SK-N-SH (cell line): ENCODE measurements around the gene CD274. TPM values are rescaled to one million over a fixed set of nuclear protein-coding genes. Genes with fewer than 3 reads are reported as not detected.

Source experiments
- CTCF ChIA-PET: fragments of 300-600, 350-600 bp; formaldehyde crosslinking; extraction: SDS; loops from one replicate; lab custom pipeline; 2021; lab: Yijun Ruan, JAX
- POLR2A ChIA-PET: fragments of 350-600 bp; sonication (Branson Sonifier 250); formaldehyde crosslinking; extraction: SDS; loops from one replicate; lab custom pipeline; 2020; ENCODE audit warnings: antibody characterized with exemption, inconsistent platforms; lab: Yijun Ruan, JAX
- DNase-seq: peaks from one replicate; pipeline ENCODE4 v3.0.0; 2012
- H2AFZ ChIP-seq: fragments of 200-600 bp; sonication (generic); 2 replicates; pipeline ENCODE4 v1.8.1; 2016; ENCODE audit warnings: antibody characterized with exemption, mild to moderate bottlenecking, low read depth
- H3F3A ChIP-seq: fragments of 200-600 bp; sonication (generic); replicated peaks from 2 replicates; pipeline ENCODE3; 2016; ENCODE audit warnings: antibody characterized with exemption, mild to moderate bottlenecking; ENCODE audit not compliant: insufficient read depth
- H3K27ac ChIP-seq, 2 experiments: fragments of 200-500 bp in 1 of 2; fragments of 200-600 bp in 1 of 2; sonication (Bioruptor generic) in 1 of 2; sonication (generic), shearing (Covaris generic) in 1 of 2; 2 replicates each; pipeline versions ENCODE4 v1.5.1 to v1.6.1; 2014 to 2016; ENCODE audit warnings: low read depth in 2 of 2, inconsistent platforms in 1 of 2, low read length in 1 of 2, mild to moderate bottlenecking in 1 of 2, mixed read lengths in 1 of 2
- H3K27me3 ChIP-seq: fragments of 200-600 bp; sonication (generic), shearing (Covaris generic); 2 replicates; pipeline ENCODE4 v1.6.1; 2016; ENCODE audit warnings: mixed run types; ENCODE audit not compliant: insufficient read depth
- H3K36me3 ChIP-seq, 2 experiments: fragments of 200-500 bp in 1 of 2; fragments of 200-600 bp in 1 of 2; sonication (Bioruptor generic) in 1 of 2; sonication (generic) in 1 of 2; replicated peaks in 1 of 2; 2 replicates each; pipeline versions ENCODE3 to v1.5.1; 2014 to 2016; ENCODE audit warnings: low read length in 1 of 2, mild to moderate bottlenecking in 1 of 2; ENCODE audit not compliant: insufficient read depth in 2 of 2, control insufficient read depth in 1 of 2
- H3K4me1 ChIP-seq, 2 experiments: fragments of 200-500 bp in 1 of 2; fragments of 200-600 bp in 1 of 2; sonication (Bioruptor generic) in 1 of 2; sonication (generic), shearing (Covaris generic) in 1 of 2; 2 replicates each; pipeline versions ENCODE4 v1.5.1 to v1.6.1; 2014 to 2016; ENCODE audit warnings: low read depth in 1 of 2, low read length in 1 of 2, mixed run types in 1 of 2; ENCODE audit not compliant: insufficient read depth in 2 of 2, control insufficient read depth in 1 of 2
- H3K4me2 ChIP-seq: fragments of 200-600 bp; sonication (generic), shearing (Covaris generic); 2 replicates; pipeline ENCODE4 v1.6.1; 2017; ENCODE audit warnings: mixed run types
- H3K4me3 ChIP-seq, 2 experiments: fragments of 200-500 bp in 1 of 2; fragments of 200-600 bp in 1 of 2; sonication (Bioruptor generic) in 1 of 2; sonication (generic), shearing (Covaris generic) in 1 of 2; 2 replicates each; pipeline versions ENCODE4 v1.5.1 to v1.8.1; 2014 to 2016; ENCODE audit warnings: low read depth in 2 of 2, inconsistent platforms in 1 of 2, low read length in 1 of 2, mild to moderate bottlenecking in 1 of 2, mixed read lengths in 1 of 2, moderate library complexity in 1 of 2
- H3K79me2 ChIP-seq: fragments of 200-600 bp; sonication (generic); 2 replicates; pipeline ENCODE4 v1.8.1; 2017; ENCODE audit warnings: mild to moderate bottlenecking; ENCODE audit not compliant: insufficient read depth
- H3K9ac ChIP-seq: fragments of 200-600 bp; sonication (generic); 2 replicates; pipeline ENCODE4 v1.6.1; 2017; ENCODE audit warnings: mixed run types
- H3K9me2 ChIP-seq: fragments of 200-600 bp; sonication (generic); 2 replicates; pipeline ENCODE4 v1.6.1; 2017; ENCODE audit warnings: mixed run types
- H3K9me3 ChIP-seq: fragments of 200-600 bp; sonication (generic); 2 replicates; pipeline ENCODE4 v1.6.1; 2017; ENCODE audit warnings: mixed run types, mild to moderate bottlenecking, moderate library complexity
- H4K20me1 ChIP-seq: fragments of 200-600 bp; sonication (generic); 2 replicates; pipeline ENCODE4 v1.6.1; 2017; ENCODE audit warnings: mild to moderate bottlenecking, mixed run types; ENCODE audit not compliant: insufficient read depth
- CHD2 ChIP-seq: fragments of 150-350 bp; IDR thresholded peaks from 2 replicates; pipeline ENCODE4 v1.6.1; 2018; ENCODE audit warnings: low read length; ENCODE audit not compliant: partially characterized antibody
- ELF1 ChIP-seq: IDR thresholded peaks from 2 replicates; pipeline ENCODE4 v1.4.0; 2012
- EP300 ChIP-seq, 2 experiments: IDR thresholded peaks; 2 replicates each; pipeline versions ENCODE4 v1.4.0 to v1.6.1; 2012; ENCODE audit warnings: borderline replicate concordance in 1 of 2, low read depth in 1 of 2, low read length in 1 of 2
- FOSL2 ChIP-seq: IDR thresholded peaks from 2 replicates; pipeline ENCODE4 v1.4.0; 2012; ENCODE audit warnings: low read depth, mild to moderate bottlenecking, moderate library complexity, borderline replicate concordance
- FOXM1 ChIP-seq: IDR thresholded peaks from 2 replicates; pipeline ENCODE4 v1.4.0; 2012; ENCODE audit warnings: low read depth, mild to moderate bottlenecking
- GABPA ChIP-seq: IDR thresholded peaks from 2 replicates; pipeline ENCODE4 v1.4.0; 2012; ENCODE audit warnings: low read depth, mild to moderate bottlenecking
- JUND ChIP-seq: IDR thresholded peaks from 2 replicates; pipeline ENCODE4 v1.4.0; 2012
- MAX ChIP-seq: IDR thresholded peaks from 2 replicates; pipeline ENCODE4 v1.4.0; 2012; ENCODE audit warnings: low read depth
- MXI1 ChIP-seq: IDR thresholded peaks from 2 replicates; pipeline ENCODE4 v1.6.1; 2012; ENCODE audit warnings: mild to moderate bottlenecking, low read depth, low read length, improper control_type of control experiment
- PBX3 ChIP-seq: IDR thresholded peaks from 2 replicates; pipeline ENCODE4; 2012
- POLR2AphosphoS5 ChIP-seq: IDR thresholded peaks from 2 replicates; pipeline ENCODE4 v1.6.1; 2012; ENCODE audit warnings: low read depth, low read length
- RFX5 ChIP-seq: IDR thresholded peaks from 2 replicates; pipeline ENCODE4 v1.6.1; 2012; ENCODE audit warnings: mild to moderate bottlenecking, improper control_type of control experiment, low read length
- TAF1 ChIP-seq: IDR thresholded peaks from 2 replicates; pipeline ENCODE4 v1.6.1; 2012; ENCODE audit warnings: low read depth, mild to moderate bottlenecking, low read length, moderate library complexity, borderline replicate concordance
- TCF12 ChIP-seq: IDR thresholded peaks from 2 replicates; pipeline ENCODE4 v1.4.0; 2012
- TEAD4 ChIP-seq: IDR thresholded peaks from 2 replicates; pipeline ENCODE4 v1.4.0; 2012; ENCODE audit warnings: mild to moderate bottlenecking, borderline replicate concordance; ENCODE audit not compliant: insufficient read depth
- USF1 ChIP-seq: IDR thresholded peaks from 2 replicates; pipeline ENCODE4 v1.4.0; 2012; ENCODE audit warnings: low read depth, borderline replicate concordance
- USF2 ChIP-seq: fragments of 150-350 bp; IDR thresholded peaks from 2 replicates; pipeline ENCODE4 v1.6.1; 2017; ENCODE audit warnings: antibody characterized with exemption, low read length, low read depth, borderline replicate concordance
- YY1 ChIP-seq: IDR thresholded peaks from 2 replicates; pipeline ENCODE4 v1.4.0; 2012; ENCODE audit warnings: low read depth, mild to moderate bottlenecking
- WGBS: methylation state at CpG from one replicate; pipeline ENCODE4 v1.1.6; 2017; ENCODE audit warnings: low lambda C conversion rate; 5-methylcytosine and 5-hydroxymethylcytosine counted together
- polyA plus RNA-seq, 3 experiments: library from polyadenylated mRNA; depleted of rRNA; stranded (reverse); fragments of >200 nt; gene quantifications; 2 replicates each; pipeline ENCODE4 v1.2.3, GENCODE V29; 2012

The CD274 gene
- polyA plus RNA-seq, 1 of the 3 experiments (the other 2 are of a cell fraction): 25.8 TPM

- peak overlapping the region; percentile 83 for H3K4me2 ChIP-seq
- 98% methylated on average over 2 of the region's 2 CpGs for WGBS
- CTCF ChIA-PET: interaction anchor here (1.8 to 3.8 kb wide), 5 partner anchors 13 to 677 kb away, joined by 6 to 13 read pairs (median 12); partner anchors contain the start of genes CD274 and INSL6
- H3K9ac ChIP-seq: peak overlapping the region; percentile 92; the same call in 1 of the 2 replicates
- no peak for DNase-seq
- peaks cover 23% of the 10 kb centered on the region for H3F3A ChIP-seq
- no peaks in the 10 kb centered on the region for H3K27me3 ChIP-seq
- peak overlapping the region in 1 of 2 experiments; percentile 90; a peak in 3 of 4 replicates for H3K27ac ChIP-seq
- H3K4me1 ChIP-seq: peaks cover 6 to 15% of the 10 kb centered on the region in 2 experiments
- POLR2A ChIA-PET: no interaction called here
- H2AFZ ChIP-seq: no peak overlapping the region
- peaks cover 6% of the 10 kb centered on the region; the same call in 1 of the 2 replicates for H3K79me2 ChIP-seq
- H3K9me3 ChIP-seq: no peaks in the 10 kb centered on the region
- H3K36me3 ChIP-seq: peaks cover 10 to 12% of the 10 kb centered on the region in 2 experiments
- TF ChIP-seq PBX3: no peak
- TF ChIP-seq POLR2AphosphoS5: no peak
- no peak for TF ChIP-seq FOXM1
- TF ChIP-seq FOSL2: no peak
- TF ChIP-seq USF1: no peak
- TF ChIP-seq YY1: no peak
- no peak for TF ChIP-seq USF2
- TF ChIP-seq TEAD4: no peak
- H4K20me1 ChIP-seq: no peaks in the 10 kb centered on the region
- H3K9me2 ChIP-seq: no peaks in the 10 kb centered on the region
- peak overlapping the region in 1 of 2 experiments; percentile 85; a peak in 3 of 4 replicates for H3K4me3 ChIP-seq
These were observed 13.9 kb upstream of the CD274 start for GRCh38 chr9:5436441-5436840.

GRCh38 chr9:5437254-5438216 is 12.8 kb upstream of the CD274 start, which contains the start of gene PLGRKT:
TSS of gene PLGRKT (minus strand) at chr9:5437925. CDS start at chr9:5431977, 5,948 bp downstream.
- peaks cover 30% of the 10 kb centered on the region for H3F3A ChIP-seq
- peak within 1 kb of the TSS; percentile 83 for H3K4me2 ChIP-seq
- no peaks in the 10 kb centered on the region for H4K20me1 ChIP-seq
- peak; percentile 92 for DNase-seq
- H3K36me3 ChIP-seq: peaks cover 10% of the 10 kb centered on the region in 2 experiments
- H3K9ac ChIP-seq: peak within 1 kb of the TSS; percentile 92
- H3K27me3 ChIP-seq: no peaks in the 10 kb centered on the region
- POLR2A ChIA-PET: interaction anchor here (0.9 to 1.2 kb wide), 4 partner anchors 13 to 246 kb away, joined by 3 to 4 read pairs (median 4); partner anchors contain the start of gene CD274
- CTCF ChIA-PET: interaction anchor here (0.7 to 3.8 kb wide), 7 partner anchors 12 to 678 kb away, joined by 3 to 13 read pairs (median 9); partner anchors contain the start of genes CD274 and INSL6
- H3K4me3 ChIP-seq: peak within 1 kb of the TSS; percentile 85 to 86
- peaks cover 6 to 15% of the 10 kb centered on the region in 2 experiments for H3K4me1 ChIP-seq
- H3K27ac ChIP-seq: peak within 1 kb of the TSS; percentile 90 to 96
- under 1% methylated on average over 24 of the region's 55 CpGs for WGBS
- H3K9me3 ChIP-seq: no peaks in the 10 kb centered on the region
- H3K9me2 ChIP-seq: no peaks in the 10 kb centered on the region
- H2AFZ ChIP-seq: peak within 1 kb of the TSS; percentile 96
- peaks cover 6% of the 10 kb centered on the region; the same call in 1 of the 2 replicates for H3K79me2 ChIP-seq
- peak; percentile 51; the same call in 1 of the 2 replicates for TF ChIP-seq YY1
- 0 out of 2 replicates have a peak, but pooled peaks have one; percentile 22 for TF ChIP-seq JUND
- peak; percentile 96 for TF ChIP-seq ELF1
- peak; percentile 25; the same call in 1 of the 2 replicates for TF ChIP-seq RFX5
- peak; percentile 80 for TF ChIP-seq CHD2
- no peak; the same call in 1 of the 2 replicates for TF ChIP-seq PBX3
- peak; percentile 95 for TF ChIP-seq GABPA
- TF ChIP-seq TAF1: peak; percentile 34; the same call in 1 of the 2 replicates
- peak; percentile 90 for TF ChIP-seq POLR2AphosphoS5
- 0 out of 2 replicates have a peak, but pooled peaks have one; percentile 2 for TF ChIP-seq FOSL2
- TF ChIP-seq FOXM1: 0 out of 2 replicates have a peak, but pooled peaks have one; percentile 68
- peak; percentile 43; the same call in 1 of the 2 replicates for TF ChIP-seq MXI1
- TF ChIP-seq TCF12: peak; percentile 42
- no peak; the same call in none of the 2 replicates for TF ChIP-seq MAX
- TF ChIP-seq EP300 (IDR thresholded peaks at IDR 0.05; ENCODE audit: borderline replicate concordance in 1 of 2, low read depth in 1 of 2, low read length in 1 of 2): 0 out of 4 replicates have a peak, but pooled peaks of 1 of the 2 experiments have one; percentile 23
